Epithelial cell of umbilical artery (primary cell): ENCODE results near the gene CCDC32. TPM values are rescaled to one million over a fixed set of nuclear protein-coding genes. Genes with fewer than 3 reads are reported as not detected.

ENCODE experiments used
- total RNA-seq: library from RNA; depleted of rRNA; stranded (reverse); fragments of >200 nt; gene quantifications from 2 replicates; pipeline ENCODE4 v1.2.3, GENCODE V29; 2014

The CCDC32 gene
- total RNA-seq: 25.7 and 36.2 TPM in 2 replicates

DNA sequence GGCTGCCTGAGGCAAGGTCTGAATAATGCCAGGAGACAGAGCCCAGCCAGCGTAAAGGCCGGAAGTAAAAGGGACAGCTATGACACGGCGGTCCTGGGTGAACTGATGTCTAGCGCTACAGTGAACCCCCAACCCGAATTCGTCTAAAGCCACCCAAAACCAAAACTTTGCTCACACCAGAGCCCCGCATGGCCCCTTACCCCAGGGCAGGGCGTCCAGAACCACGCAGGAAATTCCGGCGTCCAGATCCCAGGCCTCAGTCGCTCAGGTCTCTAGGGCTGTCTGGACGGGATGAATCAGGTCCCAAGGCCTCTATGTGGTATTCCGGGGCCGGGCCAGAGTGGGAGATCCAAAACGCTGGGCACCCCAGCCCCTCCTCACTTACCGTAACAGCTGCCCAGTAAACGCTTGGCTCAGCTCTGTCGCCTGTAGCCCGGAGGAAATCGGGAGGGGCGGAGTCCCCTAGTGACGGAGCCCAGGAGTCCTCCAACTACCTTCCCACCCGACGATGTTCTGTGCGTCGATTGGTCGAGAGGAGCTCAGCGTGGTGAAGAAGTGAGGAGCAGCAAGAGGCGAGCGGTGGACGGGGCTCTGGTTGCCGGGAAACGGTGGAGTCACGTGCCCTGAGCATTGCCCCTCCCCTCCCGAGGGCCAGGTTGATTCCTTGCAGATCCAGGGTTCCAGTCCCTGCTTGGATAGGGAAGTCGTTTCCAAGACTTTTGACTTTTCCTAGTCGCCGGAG is at the start of gene CCDC32:
Gene CCDC32, minus strand, starts transcription at position 452 of the 742 bp plus-strand sequence. CDS start 2,027 bp downstream, outside the sequence.

DNA sequence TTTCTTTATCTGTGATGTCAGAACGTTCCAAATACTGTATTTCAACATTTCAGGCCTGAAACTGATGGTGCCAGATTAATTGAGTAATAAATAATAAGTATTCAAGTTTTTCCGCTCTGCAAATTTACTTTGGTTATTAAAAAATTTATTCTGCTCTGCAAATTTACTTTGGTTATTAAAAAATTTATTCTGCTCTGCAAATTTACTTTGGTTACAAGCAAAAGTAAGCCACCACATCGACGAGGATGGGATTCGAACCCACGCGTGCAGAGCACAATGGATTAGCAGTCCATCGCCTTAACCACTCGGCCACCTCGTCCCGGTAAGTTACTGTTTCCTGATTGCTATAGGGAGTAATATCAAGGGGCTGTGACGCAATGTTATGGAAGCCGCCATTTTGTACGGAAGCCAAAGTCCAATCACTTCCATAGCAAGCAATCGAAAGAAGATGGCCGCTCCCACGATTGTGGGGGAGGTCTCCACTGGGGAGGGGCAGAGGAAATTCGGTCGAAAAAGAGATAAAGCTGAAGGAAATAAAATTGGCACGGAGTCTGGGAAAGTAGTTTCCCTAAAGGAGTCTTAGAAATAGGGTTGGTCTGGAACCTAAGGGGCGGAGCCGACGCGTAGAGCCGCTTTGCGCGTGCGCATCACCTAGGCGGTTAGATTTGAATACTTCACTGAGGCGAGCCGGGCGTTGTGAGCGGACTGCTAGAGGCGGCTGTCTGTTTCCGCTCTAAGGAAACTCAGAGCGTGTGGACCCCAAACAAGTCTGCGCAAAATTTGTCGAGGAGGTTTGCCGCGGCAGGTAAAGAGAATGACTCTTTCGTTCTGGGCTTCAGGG is 29.0 kb upstream of the CCDC32 start, which contains the start of gene KNL1:
Gene KNL1, plus strand, starts transcription at position 662 of the 841 bp plus-strand sequence. CDS start 8,683 bp downstream, outside the sequence.

GRCh38 chr15:40569129-40569953 is 4.5 kb upstream of the CCDC32 start, which contains the start of gene RPUSD2:
TSS of gene RPUSD2 (plus strand) at chr15:40569299. CDS start at chr15:40569338, 39 bp downstream.

Other genes with a start within 250 kb of the CCDC32 start
- gene INAFM2, start 241.3 kb downstream of the CCDC32 start, total RNA-seq: 16.2 and 36.2 TPM in 2 replicates
- gene CCDC9B, start 224.1 kb downstream of the CCDC32 start, total RNA-seq: 19.5 and 28.4 TPM in 2 replicates
- gene PHGR1, start 214.0 kb downstream of the CCDC32 start, total RNA-seq: not detected in 2 replicates
- under 0.01 and 0.15 TPM in 2 replicates for gene DISP2, start 206.8 kb downstream of the CCDC32 start, total RNA-seq
- gene KNSTRN, start 182.3 kb downstream of the CCDC32 start, total RNA-seq: 55.2 and 80.5 TPM in 2 replicates
- 43.2 and 70.2 TPM in 2 replicates for gene IVD, start 159.2 kb downstream of the CCDC32 start, total RNA-seq
- 5.6 and 5.8 TPM in 2 replicates for gene BAHD1, start 124.1 kb downstream of the CCDC32 start, total RNA-seq
- 10.7 and 12.2 TPM in 2 replicates for gene CHST14, start 94.1 kb downstream of the CCDC32 start, total RNA-seq
- gene RPUSD2, start 4.3 kb upstream of the CCDC32 start, total RNA-seq: 17.5 and 19.0 TPM in 2 replicates
- gene KNL1, start 29.2 kb upstream of the CCDC32 start, total RNA-seq: 18.5 and 24.8 TPM in 2 replicates
- gene RAD51, start 130.1 kb upstream of the CCDC32 start, total RNA-seq: 5.8 and 9.6 TPM in 2 replicates
- 20.8 and 43.0 TPM in 2 replicates for gene RMDN3, start 190.2 kb upstream of the CCDC32 start, total RNA-seq
- 6.8 and 11.2 TPM in 2 replicates for gene GCHFR, start 199.0 kb upstream of the CCDC32 start, total RNA-seq
- under 0.01 and 0.46 TPM in 2 replicates for gene C15orf62, start 204.9 kb upstream of the CCDC32 start, total RNA-seq
- 21.4 and 36.9 TPM in 2 replicates for gene ZFYVE19, start 242.0 kb upstream of the CCDC32 start, total RNA-seq
- gene DNAJC17, start 242.4 kb upstream of the CCDC32 start, total RNA-seq: 19.8 and 56.7 TPM in 2 replicates